B cell (primary cell): ENCODE results near the gene ROR2.

Experiments
- EZH2 ChIP-seq: IDR thresholded peaks from 2 replicates; pipeline ENCODE4 v1.6.1; 2012; ENCODE audit warnings: borderline replicate concordance, low read depth, mild to moderate bottlenecking, moderate library complexity, low read length; ENCODE audit not compliant: insufficient read depth, poor library complexity, severe bottlenecking
- TF ChIP-seq, protein P1 (sequence below): fragments of 200-600 bp; IDR thresholded peaks from one replicate; pipeline ENCODE4 v1.8.0; 2022; ENCODE audit warnings: antibody characterized with exemption, mild to moderate bottlenecking

DNA sequence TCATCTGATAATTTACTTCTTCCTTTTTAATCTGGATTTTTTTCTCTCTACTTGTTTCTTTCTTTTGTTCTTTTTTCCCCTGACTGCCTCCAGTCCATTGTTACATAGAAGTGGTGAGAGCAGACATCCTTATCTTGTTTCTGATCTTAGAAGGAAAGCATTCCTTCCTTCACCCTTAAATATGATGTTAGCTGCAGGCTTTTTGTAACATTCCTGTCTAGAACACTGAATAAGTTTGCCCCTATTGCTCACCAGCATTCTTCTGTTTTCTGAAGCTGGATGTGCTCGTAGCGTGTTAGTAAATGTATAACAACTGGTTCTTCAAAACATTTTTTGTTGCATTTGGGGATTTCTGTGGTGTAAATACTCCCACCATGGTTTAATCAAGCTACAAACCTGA, 389.7 kb downstream of the ROR2 start:
- TF ChIP-seq, protein P1, sequence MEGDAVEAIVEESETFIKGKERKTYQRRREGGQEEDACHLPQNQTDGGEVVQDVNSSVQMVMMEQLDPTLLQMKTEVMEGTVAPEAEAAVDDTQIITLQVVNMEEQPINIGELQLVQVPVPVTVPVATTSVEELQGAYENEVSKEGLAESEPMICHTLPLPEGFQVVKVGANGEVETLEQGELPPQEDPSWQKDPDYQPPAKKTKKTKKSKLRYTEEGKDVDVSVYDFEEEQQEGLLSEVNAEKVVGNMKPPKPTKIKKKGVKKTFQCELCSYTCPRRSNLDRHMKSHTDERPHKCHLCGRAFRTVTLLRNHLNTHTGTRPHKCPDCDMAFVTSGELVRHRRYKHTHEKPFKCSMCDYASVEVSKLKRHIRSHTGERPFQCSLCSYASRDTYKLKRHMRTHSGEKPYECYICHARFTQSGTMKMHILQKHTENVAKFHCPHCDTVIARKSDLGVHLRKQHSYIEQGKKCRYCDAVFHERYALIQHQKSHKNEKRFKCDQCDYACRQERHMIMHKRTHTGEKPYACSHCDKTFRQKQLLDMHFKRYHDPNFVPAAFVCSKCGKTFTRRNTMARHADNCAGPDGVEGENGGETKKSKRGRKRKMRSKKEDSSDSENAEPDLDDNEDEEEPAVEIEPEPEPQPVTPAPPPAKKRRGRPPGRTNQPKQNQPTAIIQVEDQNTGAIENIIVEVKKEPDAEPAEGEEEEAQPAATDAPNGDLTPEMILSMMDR: no peak
- TF ChIP-seq EZH2: no peak
